Right ventricle myocardium superior (tissue), 1 donor: ENCODE measurements around the gene C9orf72. TPM values are rescaled to one million over a fixed set of nuclear protein-coding genes. Genes with fewer than 3 reads are reported as not detected.

Experiments
- ATAC-seq: fragments of 200-7000 bp; cut with Tn5 transposase; one replicate; pipeline ENCODE4 v1.9.1; 2020; ENCODE audit warnings: mild to moderate bottlenecking; ENCODE audit not compliant: poor library complexity
- DNase-seq: peaks from one replicate; pipeline ENCODE4 v3.0.0-alpha.2; 2020
- intact Hi-C: fragments of 100-400 bp; cut with DNase I; formaldehyde crosslinking; loops from one replicate; pipeline ENCODE4 v1.11.2; 2022
- total RNA-seq: library from RNA; stranded (reverse); fragmentation: NEBNext Ultra II Directional; extraction: Animal tissue kit (Norgen Biotek cat#: 25700); gene quantifications from one replicate; pipeline ENCODE4 v1.2.1, GENCODE V29; 2021
- donor health status: DM: no; HTN: yes; CAD: no; lungs with severe emphysema.

Gene C9orf72
- total RNA-seq, 1 donor from 2014 or later = 20.2 TPM

DNA sequence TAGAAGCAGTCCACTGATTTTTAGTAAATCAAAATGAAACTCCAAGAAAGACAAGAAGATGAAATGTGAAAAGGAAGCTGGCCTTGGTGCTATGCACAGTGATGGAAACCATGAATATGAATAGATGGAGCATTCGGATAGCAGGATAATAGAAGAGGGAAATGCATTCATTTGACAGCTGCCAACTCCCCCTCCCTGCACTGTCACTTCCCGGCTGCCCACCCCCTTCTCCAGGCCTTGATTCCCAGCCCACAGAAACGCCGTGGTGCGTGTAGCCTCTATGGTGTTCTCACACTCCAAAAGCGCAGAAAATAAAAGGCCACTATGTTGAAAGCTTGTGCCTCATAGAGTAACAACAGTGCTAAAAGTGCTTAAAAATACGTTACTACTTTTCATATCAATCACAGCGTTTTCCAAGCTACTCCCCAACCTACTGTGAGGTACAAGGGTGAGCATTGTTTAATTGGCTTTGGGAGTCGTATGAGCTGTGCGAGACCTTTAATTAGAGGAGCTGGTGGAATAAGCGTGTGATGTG, 75.3 kb downstream of the C9orf72 start:
- intact Hi-C loops = no loop called here
- DNase-seq = no peak
- ATAC-seq = no peak

Other genes starting within 250 kb of the C9orf72 start
- gene IFNK, start 49.2 kb downstream of the C9orf72 start, total RNA-seq = not detected
- gene MOB3B, start 43.7 kb downstream of the C9orf72 start, total RNA-seq = 1.5 TPM